GM18511 (cell line): Measurements from ENCODE around the gene ANAPC13.

Source experiments
- ATAC-seq: cut with Tn5 transposase; IDR thresholded peaks from one replicate; pipeline ENCODE4 v1.9.1; 2021; ENCODE audit warnings: mild to moderate bottlenecking, moderate library complexity; ENCODE audit not compliant: unreplicated experiment

ANAPC13 gene, protein sequence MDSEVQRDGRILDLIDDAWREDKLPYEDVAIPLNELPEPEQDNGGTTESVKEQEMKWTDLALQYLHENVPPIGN

DNA sequence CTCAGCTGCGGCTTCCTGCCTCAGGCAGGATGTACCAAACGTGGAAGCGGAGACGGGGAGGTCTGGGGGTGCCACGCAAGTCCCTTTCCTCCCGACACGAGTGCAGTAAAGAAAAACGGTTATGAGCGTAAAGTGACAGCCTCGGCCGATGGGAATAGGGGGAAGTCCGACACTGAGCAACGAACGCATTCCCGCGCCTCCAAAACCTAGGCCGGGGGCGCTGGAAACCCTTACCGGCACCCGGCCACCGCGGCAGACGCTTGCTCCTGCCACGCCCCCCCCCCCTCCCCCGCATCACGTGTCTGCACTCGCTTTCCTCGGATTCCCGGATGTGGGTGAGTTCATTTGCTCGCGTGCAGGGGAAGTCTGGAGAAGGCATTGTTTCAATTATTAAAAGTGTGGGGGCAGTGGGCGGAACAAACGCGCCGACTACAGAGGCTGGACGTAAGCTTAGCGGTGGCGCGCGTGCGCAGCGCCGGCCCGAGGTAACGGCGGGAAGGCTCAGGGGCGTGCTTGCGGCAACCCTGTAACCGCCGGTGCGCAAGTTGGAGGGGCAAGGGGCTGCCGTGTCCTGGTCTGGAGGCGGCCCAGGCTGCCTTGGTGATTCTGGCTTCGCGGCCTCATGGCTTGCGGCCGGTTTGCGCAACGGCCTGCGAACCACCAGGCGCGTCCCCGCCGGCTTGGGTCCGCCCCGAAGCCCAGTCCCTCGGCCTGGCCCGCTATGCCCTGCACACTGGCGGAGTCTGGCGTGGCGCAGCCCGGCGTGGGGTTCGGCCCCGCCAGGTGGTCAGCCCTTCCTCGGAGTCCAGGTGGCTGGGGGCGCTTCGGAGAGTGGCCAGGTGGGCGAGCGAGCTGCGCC is at the start of gene ANAPC13, which contains the start of gene CEP63:
TSS of gene ANAPC13 (minus strand) at position 268 of the 859 bp plus-strand sequence. CDS start 3,081 bp downstream, outside the sequence.
TSS of gene CEP63 (plus strand) at position 340 of the 859 bp plus-strand sequence. CDS start 9,264 bp downstream, outside the sequence.
- ATAC-seq, result peak; percentile 87

DNA sequence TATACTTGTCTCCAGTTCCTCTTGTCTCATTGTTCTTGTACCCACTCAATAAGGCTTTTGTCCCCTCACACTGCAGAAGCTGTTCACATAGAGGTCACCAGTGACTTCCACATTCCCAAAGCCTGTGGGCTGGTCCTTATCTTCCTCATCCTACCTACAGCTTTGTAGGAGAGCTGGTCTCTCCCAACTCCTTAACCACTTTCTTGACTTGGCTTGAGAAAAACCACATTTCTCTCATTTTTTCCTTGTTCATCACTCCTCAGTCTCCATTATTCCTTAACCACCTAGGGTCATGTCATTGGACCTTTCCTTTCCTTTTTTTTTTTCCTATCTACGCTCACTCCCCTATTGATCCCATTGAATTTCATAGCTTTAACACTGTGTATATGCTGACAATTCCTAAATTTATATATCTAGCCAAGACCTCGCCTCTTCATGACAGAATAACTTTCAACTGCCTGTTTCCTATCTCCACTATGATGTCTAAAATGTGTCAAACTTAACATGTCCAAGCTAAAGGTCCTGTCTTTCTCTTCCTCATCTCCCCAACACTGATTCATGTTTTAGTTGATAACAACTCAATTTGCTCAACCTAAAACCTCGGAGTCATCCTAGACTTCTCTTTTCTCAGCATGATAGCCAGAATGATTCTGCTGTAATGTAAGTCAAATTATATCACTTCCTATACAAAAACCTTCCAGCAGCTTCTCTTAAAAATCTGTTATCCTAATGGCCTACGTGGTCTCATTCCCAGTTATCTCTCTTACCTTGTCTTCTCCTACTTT is 49.6 kb upstream of the ANAPC13 start:
- ATAC-seq, result no peak

DNA sequence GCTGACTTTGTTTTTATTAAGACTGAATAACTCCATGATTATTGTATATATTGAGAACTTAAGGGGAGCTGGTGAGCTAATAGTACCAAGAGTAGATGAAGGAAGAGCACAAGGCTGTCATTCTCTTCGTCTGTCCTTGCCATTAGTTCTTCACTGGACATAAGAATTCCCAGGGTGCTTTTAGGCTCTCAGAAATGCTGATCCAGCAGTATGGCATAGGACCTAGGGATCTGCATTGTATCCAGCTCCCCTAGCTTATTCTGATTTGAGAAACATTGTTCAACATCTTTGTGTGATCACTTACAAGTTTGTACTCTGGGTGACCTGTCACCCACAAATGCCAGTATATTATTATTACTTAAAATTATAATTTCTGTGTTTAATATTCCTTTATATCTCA is 47.7 kb upstream of the ANAPC13 start:
- ATAC-seq, result no peak

DNA sequence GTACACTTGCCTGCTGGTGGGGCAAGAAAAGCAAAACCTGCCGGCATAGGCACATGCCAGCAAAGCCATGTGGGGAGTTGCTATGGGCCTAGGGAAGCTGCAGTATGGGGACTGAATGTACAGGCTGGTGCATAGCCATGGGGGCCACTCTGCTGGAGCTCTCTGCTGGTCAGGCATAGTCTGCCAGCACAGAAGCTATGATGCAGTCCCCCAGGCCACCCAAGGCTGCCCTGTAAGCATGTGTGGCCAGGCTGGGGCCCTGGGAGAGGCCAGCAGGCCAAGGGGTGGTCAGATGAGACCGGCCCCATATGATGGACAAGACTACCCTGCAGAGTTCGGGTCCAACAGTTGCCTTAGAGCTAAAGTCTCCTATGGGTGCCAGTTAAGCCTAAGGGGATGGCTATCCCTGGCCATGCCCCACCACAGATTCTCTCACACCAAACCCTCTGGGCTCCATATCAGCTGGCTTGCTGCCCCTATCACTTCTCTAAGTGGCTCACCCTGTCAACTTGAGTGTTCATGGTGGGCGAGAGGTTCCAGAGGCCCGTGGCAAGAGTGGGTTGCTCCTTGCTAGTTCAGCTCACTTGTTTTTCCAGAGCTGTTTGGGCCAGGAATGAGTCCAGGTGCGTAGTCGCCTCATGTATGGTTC is 41.9 kb upstream of the ANAPC13 start:
- no peak for ATAC-seq

DNA sequence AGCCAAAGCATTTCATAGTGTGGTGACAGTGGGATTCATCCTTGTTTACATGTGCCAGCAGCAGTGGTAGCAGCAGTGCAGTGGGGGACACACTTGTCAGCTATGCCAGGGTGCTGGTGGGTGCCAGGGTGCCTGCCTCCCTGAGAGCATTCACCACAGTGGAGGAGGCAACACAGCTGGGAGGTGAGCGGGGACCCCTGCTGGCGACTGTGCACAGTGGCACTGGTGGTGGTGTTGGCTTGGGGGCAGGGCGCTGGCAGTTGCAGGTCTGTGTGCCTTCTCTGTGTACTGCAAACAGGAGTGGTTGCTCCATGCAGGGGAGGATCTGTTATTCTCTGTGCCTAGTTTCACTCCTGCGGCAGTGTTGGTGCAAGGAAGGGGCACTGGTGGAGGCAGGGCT is 41.3 kb upstream of the ANAPC13 start:
- no peak for ATAC-seq

DNA sequence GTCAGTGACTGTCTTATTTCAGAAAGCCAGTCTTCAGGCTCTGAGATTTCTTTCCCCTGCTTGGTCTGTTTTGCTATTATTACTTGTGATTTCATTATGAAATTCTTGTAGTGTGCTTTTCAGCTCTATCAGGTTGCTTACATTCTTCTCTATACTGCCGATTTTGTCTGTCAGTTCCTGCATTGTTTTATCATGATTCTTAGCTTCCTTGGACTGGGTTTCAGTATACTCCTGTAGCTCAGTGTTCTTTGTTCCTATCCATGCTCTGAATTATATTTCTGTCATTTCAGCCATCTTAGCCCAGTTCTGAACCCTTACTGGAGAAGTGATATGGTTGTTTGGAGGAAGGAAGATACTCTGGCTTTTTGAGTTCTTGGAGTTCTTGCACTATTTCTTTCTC is 40.5 kb upstream of the ANAPC13 start:
- ATAC-seq, result no peak

DNA sequence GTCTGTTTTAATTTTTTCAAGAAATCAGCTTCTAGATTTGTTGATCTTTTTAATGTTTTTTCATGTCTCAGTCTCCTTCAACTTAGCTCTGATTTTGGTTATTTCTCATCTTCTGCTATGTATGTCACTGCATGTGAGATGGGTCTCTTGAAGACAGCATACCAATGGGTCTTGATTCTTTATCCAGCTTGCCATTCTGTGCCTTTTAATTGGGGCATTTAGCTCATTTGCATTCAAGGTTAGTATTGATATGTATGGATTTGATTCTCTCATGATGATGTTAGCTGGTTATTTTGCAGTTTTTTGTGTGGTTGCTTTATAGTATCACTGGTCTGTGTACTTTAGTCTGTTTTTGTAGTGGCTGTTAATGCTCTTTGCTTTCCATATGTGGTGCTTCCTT is 39.5 kb upstream of the ANAPC13 start:
- ATAC-seq, result no peak

DNA sequence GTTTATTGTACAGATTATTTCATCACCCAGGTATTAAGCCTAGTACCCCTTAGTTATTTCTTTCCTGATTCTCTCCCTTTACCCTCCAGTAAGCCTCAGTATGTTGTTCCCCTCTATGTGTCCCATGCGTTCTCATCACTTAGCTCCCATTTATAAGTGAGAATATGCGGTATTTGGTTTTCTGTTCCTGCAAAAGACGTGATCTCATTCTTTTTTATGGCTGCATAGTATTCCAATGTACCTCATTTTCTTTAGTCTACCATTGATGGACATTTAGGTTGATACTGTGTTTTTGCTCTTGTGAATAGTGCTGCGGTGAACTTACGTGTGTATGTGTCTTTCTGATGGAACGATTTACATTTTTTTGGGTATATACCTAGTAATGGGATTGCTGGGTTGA is 36.8 kb upstream of the ANAPC13 start:
- no peak for ATAC-seq

DNA sequence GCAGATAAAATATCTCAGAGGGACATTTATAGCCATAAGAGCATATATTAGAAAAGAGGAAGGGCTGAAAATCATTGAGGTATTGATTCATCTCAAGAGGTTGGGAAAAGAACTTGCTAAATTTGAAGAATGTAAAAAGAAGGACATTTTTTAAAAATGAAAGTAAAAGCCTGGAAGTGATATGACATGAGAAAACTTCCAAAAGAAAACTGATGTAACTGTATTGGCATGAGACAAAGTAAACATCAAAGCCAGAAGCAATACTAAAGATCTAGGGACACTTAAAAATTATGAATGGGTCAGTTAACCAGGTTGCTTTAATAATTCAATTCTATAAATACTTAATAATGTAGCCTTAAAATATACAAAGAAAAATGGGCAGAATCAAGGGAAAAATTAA is 32.0 kb upstream of the ANAPC13 start:
- no peak for ATAC-seq

DNA sequence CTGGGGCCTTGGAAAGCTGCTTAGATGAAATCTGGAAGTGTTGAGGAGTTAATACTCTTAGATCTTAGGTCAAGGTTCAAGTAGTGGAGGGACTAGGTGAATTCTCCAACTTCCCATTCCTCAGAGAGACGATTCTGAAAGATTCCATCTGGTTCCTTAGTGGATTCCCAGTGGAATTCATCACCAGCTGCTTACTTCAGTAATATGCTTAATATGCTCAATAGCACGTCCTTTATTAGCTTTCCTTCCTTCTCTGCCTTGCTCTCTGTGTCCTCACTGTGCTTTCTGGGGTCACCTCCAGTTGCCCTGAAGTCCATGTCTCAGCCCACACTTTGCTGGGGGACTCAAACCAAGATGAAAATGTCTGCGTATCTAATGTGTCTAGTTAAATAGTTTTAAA is 31.1 kb upstream of the ANAPC13 start:
- no peak for ATAC-seq

DNA sequence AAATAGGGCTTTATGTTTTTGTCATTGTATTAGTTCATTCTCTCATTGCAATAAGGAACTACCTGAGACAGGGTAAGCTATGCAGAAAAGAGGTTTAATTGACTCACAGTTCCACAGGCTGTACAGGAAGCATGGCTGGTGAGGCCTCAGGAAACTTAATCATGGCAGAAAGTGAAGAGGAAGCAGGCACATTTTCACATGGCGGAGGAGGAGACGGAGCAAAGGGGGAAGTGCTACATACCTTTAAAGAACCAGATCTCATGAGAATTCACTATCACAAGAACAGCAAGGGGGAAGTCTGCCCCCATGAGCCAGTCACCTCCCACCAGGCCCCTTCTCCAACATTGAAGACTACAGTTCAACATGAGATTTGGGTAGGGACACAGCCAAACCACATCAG is 25.7 kb upstream of the ANAPC13 start:
- ATAC-seq, result no peak

DNA sequence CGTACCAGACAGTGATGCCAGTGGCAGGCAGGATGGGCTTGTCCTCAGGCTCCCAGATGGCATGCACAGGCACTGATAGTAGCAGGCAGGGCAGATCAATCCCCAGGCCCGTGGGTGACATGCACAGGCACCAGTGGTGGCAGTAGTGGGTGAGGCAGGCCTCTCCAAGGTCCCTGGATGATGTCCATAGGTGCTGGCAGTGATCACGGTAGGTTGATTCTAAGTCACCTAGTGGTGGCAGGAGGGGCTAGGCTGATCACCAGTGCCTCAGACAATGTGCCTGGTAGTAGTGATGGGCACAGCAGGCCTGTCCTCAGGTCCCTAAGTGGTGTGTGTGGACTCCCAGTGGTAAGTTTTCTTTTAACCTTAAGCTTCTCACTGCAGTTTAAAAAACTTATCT is 19.7 kb upstream of the ANAPC13 start:
- no peak for ATAC-seq

DNA sequence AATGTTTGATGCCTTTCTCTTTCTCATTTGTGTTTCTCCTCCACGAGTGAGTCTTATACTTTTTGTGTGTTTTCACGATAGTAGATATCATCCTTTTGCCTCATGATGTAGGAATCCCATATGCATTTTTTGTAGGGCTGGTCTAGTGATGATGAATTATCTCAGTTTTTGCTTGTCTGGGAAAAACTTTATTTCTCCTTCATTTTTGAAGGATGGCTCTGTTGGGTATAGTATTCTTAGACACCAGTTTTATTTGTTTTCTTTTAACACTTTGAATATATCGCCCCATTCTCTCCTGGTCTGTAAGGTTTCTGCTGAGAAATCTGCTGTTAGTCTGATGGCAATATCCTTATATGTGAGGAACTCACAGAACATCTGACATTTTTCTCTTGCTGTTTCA is 18.3 kb upstream of the ANAPC13 start:
- ATAC-seq, result no peak

DNA sequence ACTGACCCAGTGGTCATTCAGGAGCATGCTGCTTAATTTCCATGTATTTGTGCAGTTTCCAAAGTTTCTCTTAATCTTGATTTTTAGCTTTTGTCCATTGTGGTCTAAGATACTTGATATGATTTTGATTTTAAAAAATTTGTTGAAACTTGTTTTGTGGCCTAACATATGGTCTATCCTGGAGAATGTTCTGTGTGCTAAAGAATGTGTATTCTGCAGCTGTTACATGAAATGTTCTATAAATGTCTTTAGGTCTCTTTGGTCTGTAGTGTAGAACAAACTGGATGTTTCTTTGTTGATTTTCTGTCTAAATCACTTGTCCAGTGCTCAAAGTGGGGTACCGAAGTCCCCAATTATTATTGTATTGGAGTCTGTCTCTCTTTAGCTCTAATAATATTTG is 17.5 kb upstream of the ANAPC13 start:
- ATAC-seq, result no peak

DNA sequence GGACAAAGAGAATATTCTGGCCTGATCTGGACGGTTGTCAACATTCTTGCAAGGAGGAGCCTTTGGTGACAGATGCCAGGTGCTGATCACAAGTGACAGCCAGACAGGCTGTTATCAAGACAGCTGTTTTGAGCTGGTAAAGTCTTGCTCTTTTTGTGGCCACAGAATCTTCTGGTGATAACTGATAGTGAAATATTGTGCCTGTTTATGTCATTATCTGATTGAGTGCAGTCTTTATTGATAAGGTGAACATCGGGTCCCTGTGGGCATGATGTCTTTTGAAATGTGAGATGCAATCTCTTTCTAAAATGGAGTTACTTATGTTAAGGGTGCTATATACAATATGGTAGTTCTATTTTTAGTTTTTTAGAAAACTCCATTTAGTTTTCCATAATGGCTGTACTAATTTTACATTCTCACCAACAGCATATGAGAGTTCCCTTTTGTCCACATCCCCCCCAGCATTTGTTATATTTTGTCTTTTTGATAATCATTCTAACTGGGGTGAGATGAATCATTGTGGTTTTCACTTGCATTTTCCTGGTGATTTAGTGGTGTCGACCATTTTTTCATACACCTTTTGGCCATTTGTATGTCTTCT is 10.8 kb upstream of the ANAPC13 start:
- no peak for ATAC-seq

DNA sequence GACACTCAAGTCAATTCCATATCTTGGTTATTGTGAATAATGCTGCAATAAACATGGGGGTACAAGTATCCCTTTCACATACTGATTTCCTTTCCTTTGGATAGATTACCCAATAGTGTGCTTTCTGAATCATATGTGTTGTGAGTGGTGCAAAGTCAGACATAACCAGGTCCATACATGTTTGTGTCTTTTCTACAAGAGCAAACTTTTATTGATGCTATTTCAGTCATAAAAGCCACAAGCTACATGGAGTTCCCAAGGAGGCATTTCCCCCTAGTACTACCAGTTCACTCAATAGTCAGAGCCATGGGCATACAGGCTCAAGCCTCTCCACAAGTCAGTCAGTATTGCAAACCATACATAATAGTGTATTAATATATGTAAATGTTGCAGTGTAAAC is 10.2 kb upstream of the ANAPC13 start:
- no peak for ATAC-seq

DNA sequence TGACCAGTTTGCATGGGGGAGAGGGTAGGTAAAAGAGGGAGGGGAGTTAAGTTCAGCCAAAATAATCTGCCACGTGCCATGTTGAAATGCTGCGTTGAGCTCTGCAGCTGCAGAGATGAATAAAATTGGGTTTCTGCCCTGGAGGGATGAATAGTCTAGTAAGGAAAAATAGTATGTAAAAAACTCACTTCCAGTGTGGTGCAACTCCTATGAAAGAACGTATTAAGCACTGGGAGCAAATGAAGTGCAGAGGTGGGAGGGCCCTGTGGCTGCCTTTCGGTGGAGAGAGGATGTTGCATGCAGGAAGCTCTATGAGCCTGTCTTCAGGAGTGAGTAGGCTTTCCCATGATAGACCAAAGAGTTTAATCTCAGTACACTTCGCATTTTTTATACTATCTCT is 8.7 kb upstream of the ANAPC13 start:
- ATAC-seq, result no peak

DNA sequence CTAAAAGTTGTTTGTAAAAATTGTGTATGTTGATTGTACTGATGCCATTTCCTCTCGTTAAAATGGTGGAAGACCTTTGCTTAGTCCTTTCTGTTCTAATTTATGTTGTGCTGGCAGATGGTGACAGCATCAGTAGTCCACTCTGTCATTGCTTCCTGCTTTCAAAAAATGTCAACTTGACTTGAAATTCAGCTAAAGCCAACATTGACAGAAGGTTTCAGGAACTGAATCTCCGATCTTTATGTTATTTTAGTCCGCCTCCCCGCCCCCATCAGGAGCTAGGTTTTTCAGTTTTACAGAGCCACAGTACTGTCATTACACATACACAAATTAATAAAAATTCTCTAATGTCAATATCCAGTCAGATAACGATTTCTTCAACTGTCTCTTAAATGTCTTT is 1.6 kb upstream of the ANAPC13 start:
- ATAC-seq, result no peak

DNA sequence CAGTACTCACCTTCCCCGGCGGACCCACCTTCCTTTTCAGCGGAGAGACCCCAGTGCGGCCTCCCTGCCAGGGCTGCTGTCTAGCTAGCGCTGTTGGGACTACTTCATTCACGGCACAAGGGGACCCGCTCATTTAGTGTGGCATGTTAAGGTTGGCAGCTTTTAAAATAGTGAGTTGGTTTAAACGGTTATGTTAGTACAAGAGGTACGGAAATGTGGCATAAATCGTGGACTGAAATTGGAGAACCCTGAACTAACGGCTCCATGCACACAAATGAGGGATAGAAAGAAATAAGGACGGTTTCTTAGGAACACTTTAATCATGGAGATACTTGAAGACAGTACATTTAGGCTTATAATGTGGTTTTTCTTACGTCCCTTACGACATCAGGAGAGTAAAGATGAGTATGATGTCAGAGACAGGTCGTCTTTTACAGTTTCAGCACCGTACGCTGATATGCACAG is 824 bp upstream of the ANAPC13 start:
- peak; percentile 17 for ATAC-seq

DNA sequence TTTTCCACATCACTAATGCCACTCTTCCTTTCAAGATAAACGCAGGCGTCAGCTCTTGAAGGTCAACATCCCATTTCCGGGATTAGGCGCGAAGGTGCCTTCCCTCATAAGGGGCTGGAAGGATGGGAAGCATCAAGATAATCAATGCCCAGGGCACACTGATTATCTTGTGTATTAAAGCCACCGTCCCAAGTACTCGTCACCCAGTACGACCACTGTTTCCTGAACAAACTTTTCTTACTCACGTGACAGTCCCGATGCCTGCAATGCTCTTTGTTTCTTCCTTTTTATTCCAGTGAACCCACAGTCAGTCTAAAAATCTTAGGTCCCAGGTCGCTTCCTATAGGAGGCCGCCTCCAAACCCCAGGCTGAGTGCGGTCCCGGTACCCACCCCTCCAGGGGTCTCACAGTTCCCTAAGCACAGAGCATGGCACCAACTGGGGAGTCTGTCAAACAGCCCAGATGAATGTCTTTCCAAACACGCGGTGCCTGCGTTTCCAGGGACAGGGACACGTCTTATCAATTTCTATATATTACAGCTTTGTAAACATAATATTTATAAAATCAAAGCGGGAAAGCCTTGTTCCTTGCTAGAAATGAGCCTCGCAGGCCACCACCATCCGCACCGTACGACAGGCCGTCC is 589 bp downstream of the ANAPC13 start:
- ATAC-seq, result peak; percentile 14
